Measurements from ENCODE around the gene PDGFD. TPM values are rescaled to one million over a fixed set of nuclear protein-coding genes. Genes with fewer than 3 reads are reported as not detected.

PDGFD gene
- total RNA-seq, 3 donors from 2014 or later (not counting 1 experiment from before 2014, with no cell fraction given), result 23.2 to 41.2 (median 33.1) TPM

DNA sequence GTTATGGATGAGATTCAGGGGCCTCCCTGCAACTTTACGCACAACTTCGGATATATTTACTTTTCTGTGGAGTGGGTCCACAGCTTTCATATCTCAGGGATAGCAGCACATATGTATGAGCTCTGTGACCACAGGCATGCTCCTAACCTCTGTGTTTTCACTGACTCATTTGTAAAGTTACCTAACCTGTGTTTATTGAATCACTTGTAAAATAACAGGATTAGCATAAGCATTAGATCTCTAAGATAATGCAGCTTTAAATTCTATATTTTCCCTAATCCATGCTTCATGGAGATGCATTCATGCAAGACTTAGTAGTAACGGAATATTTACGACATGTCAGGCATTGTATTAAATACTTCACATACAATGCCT lies 175.4 kb downstream of the PDGFD start:
- Mint-ChIP-seq H3K27ac (no peak overlapping the region), H3K4me1 (peaks cover 7 to 16% of the 10 kb centered on the region in 2 donors), H3K4me3 (no peak overlapping the region), H3K36me3 (peaks cover 9% of the 10 kb centered on the region), H3K9me3 (no peaks in the 10 kb centered on the region), H3K27me3 (ENCODE audit: low read depth in 2 of 2) (no peaks in the 10 kb centered on the region)
- ATAC-seq (no peak), DNase-seq (no peak)
- H3K4me3 ChIP-seq (ENCODE audit: low read length), result no peak overlapping the region
- no peak overlapping the region for H3K27ac ChIP-seq (ENCODE audit: low read length)
- TF ChIP-seq, protein P1, sequence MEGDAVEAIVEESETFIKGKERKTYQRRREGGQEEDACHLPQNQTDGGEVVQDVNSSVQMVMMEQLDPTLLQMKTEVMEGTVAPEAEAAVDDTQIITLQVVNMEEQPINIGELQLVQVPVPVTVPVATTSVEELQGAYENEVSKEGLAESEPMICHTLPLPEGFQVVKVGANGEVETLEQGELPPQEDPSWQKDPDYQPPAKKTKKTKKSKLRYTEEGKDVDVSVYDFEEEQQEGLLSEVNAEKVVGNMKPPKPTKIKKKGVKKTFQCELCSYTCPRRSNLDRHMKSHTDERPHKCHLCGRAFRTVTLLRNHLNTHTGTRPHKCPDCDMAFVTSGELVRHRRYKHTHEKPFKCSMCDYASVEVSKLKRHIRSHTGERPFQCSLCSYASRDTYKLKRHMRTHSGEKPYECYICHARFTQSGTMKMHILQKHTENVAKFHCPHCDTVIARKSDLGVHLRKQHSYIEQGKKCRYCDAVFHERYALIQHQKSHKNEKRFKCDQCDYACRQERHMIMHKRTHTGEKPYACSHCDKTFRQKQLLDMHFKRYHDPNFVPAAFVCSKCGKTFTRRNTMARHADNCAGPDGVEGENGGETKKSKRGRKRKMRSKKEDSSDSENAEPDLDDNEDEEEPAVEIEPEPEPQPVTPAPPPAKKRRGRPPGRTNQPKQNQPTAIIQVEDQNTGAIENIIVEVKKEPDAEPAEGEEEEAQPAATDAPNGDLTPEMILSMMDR (IDR thresholded peaks at IDR 0.05), result no peak
- intact Hi-C loops (cut with micrococcal nuclease), result no loop called here
- H3K9me3 ChIP-seq (ENCODE audit: control insufficient read depth, insufficient read depth, low read length), result no peaks in the 10 kb centered on the region
- no peaks in the 10 kb centered on the region for H3K36me3 ChIP-seq (ENCODE audit: control insufficient read depth, insufficient read depth, low read length)
- 92% methylated on average over 2 of the region's 4 CpGs for WGBS (ENCODE audit: insufficient coverage)
- H3K4me1 ChIP-seq (ENCODE audit: control insufficient read depth, insufficient read depth, low read length), result no peaks in the 10 kb centered on the region
- H3K27me3 ChIP-seq (ENCODE audit: control insufficient read depth, insufficient read depth, low read length), result no peaks in the 10 kb centered on the region

DNA sequence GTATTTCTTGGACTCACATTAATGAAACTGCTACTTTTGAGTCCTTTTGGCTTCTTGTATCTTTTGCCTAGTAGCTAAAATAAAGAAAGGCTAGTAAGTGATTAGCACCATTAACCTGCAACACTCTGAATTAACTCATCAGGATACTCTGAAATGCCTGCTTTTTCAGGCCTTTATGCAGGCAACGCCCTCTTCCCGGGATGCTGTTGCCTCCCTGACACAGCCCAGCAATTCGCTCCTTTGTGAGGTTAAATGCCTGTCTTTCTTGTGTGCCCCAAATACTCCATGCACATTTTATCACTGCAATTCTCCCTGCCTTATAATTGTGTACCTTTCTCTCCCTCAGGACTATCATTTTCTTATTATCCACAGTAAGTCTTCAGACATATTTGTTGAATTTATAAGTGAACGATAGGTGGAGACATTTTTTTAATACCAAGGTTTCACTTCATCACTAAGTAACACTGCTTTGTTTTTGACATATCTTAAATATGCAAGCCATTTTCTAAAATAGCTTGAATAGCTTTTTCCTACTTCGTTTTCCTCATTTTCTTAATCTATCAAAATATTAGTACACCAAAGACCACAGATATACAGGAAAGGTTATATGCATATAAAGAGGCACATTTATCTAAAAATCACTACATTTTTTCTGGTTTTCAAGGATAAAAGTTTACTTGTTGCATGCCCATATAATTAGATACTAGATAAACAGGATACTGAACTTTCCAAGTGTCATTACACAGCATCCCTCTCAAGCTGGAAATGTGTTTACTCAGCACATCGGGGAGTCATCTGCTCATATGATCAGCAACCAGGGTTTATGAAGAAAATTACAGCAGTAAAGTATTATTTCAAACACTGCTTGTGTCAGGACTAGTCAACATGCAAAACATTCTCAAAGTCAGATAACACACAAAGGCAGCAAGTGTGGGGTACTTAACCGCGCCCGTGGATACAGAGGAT lies 176.0 kb downstream of the PDGFD start:
- H3K27ac Mint-ChIP-seq, result no peak overlapping the region
- Histone ChIP-seq H3K27me3 (ENCODE audit: control insufficient read depth, insufficient read depth, low read length) (no peaks in the 10 kb centered on the region), H3K36me3 (ENCODE audit: control insufficient read depth, insufficient read depth, low read length) (no peaks in the 10 kb centered on the region), H3K27ac (ENCODE audit: low read length) (no peak overlapping the region), H3K4me1 (ENCODE audit: control insufficient read depth, insufficient read depth, low read length) (no peaks in the 10 kb centered on the region), H3K4me3 (ENCODE audit: low read length) (no peak overlapping the region), H3K9me3 (ENCODE audit: control insufficient read depth, insufficient read depth, low read length) (no peaks in the 10 kb centered on the region)
- 95% methylated on average over 7 of the region's 9 CpGs for WGBS (ENCODE audit: insufficient coverage)
- TF ChIP-seq, protein P1 (IDR thresholded peaks at IDR 0.05), result no peak
- H3K4me3 Mint-ChIP-seq, result no peak overlapping the region
- H3K9me3 Mint-ChIP-seq, result no peaks in the 10 kb centered on the region
- ATAC-seq (no peak), DNase-seq (no peak)
- intact Hi-C loops (cut with micrococcal nuclease), result no loop called here
- H3K4me1 Mint-ChIP-seq, result peaks cover 14 to 21% of the 10 kb centered on the region in 2 donors
- peaks cover 11% of the 10 kb centered on the region for H3K36me3 Mint-ChIP-seq
- H3K27me3 Mint-ChIP-seq (ENCODE audit: low read depth in 2 of 2), result no peaks in the 10 kb centered on the region

- Histone ChIP-seq H3K9me3 (ENCODE audit: control insufficient read depth, insufficient read depth, low read length) (no peaks in the 10 kb centered on the region), H3K4me3 (ENCODE audit: low read length) (no peak overlapping the region), H3K27me3 (ENCODE audit: control insufficient read depth, insufficient read depth, low read length) (no peaks in the 10 kb centered on the region), H3K4me1 (ENCODE audit: control insufficient read depth, insufficient read depth, low read length) (no peaks in the 10 kb centered on the region), H3K27ac (ENCODE audit: low read length) (no peak overlapping the region), H3K36me3 (ENCODE audit: control insufficient read depth, insufficient read depth, low read length) (no peaks in the 10 kb centered on the region)
- intact Hi-C loops (cut with micrococcal nuclease), result no loop called here
- H3K4me1 Mint-ChIP-seq, result peaks cover 23 to 31% of the 10 kb centered on the region in 2 donors
- DNase-seq, result no peak
- H3K27ac Mint-ChIP-seq, result no peak overlapping the region
- WGBS (ENCODE audit: insufficient coverage), result 100% methylated on average over 1 of the region's 1 CpG
- H3K36me3 Mint-ChIP-seq, result peaks cover 11% of the 10 kb centered on the region
- H3K4me3 Mint-ChIP-seq, result no peak overlapping the region
- ATAC-seq, result no peak
- no peaks in the 10 kb centered on the region for H3K27me3 Mint-ChIP-seq (ENCODE audit: low read depth in 2 of 2)
- TF ChIP-seq, protein P1 (IDR thresholded peaks at IDR 0.05), result no peak
- no peaks in the 10 kb centered on the region for H3K9me3 Mint-ChIP-seq
These were observed 178.9 kb downstream of the PDGFD start for GRCh38 chr11:103985041-103985440.

Measured in natural killer cell (primary cell).